H54 (cell line): ENCODE data around the gene ABHD17B.
"Not testable (repeated sequence)": the region's sequence is repeated elsewhere in the genome, so short reads cannot be mapped to it uniquely, and the experiment has no call there.

ENCODE experiments used
- DNase-seq: peaks from one replicate; pipeline ENCODE4 v3.0.0; 2011; ENCODE audit warnings: low spot score, mixed read lengths; ENCODE audit not compliant: insufficient read length
- FAIRE-seq: peaks from 3 replicates; lab custom pipeline; 2011; peaks lifted over from hg19 to GRCh38; lab: Jason Lieb, UNC
- POLR2A ChIP-seq: IDR thresholded peaks from 2 replicates; pipeline ENCODE4 v1.6.1; 2011; ENCODE audit warnings: low read depth, mild to moderate bottlenecking, low read length

The ABHD17B gene

DNA sequence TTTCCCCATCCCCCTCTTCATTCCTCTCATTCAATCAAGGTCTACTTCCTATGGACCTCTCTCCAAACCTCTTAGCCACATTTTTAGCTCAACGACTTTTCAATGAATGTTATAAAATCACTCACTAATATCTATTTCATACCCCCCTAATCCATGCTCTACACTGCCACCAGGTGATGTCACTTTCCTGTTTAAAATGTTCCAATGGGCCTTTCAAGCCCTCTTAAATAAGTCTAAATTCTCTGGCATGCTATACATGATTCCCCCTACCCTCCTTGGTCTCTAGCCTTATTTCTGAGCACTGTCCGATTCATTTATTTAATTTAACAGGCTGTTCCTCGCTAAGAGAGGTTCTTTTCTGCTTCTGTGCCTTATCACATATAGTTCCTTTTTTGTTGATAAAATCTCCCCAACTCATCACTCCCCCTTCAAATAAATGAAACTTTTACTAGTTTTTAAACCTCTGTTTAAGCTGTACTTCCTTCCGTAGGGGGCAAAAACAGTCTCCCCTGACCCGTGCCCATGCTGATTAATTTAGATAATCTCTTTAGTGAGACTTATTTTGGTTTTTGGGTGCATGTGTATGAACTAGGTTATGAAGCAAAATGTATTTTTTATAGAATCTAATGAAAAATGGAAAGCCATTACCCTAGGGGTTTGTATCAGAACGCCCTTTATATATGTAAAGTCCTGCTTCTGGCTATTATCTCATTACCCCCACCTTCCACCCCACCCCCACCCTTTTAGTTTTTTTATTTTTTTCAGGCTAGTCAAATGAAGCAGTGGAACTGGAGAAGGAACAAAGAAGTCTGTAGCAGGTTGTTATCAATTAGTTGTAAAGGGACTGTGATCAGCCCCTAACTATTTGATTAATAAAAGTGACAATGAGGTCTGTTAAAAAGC lies 9.0 kb downstream of the ABHD17B start:
- FAIRE-seq (peak; percentile 38), DNase-seq (no peak)
- TF ChIP-seq POLR2A: no peak

DNA sequence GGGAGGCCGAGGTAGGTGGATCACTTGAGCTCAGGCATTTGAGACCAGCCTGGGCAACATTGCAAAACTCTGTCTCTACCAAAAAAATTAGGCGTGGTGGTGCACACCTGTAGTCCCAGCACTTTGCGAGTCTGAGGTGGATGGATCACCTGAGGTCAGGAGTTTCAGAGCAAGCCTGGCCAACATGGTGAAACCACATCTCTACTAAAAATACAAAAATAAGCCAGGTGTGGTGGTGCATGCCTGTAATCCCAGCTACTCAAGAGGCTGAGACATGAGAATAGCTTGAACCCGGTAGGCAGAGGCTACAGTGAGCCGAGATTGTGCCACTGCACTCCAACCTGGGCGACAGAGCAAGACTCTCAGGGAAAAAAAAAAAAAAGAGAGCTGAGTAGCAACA lies 12.2 kb downstream of the ABHD17B start:
- not testable (repeated sequence) for FAIRE-seq, DNase-seq

DNA sequence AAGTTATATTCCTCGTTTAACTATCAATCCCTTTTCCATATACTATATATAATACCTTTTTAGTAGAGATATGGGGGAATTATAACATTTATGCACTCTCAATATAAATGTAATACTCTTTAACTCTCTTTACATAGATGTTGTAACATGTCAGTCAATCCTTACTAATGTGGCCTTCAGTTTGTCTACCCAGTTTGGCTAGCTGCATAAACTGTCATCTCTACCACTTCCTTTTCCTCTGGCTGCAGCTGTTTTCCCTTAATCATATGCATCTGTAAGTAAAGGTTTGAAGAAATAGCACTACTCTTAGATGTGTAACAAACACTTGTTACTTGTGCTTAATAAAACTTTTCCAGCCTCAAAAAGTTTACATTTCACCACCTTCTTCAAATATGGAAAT lies 13.4 kb downstream of the ABHD17B start:
- no peak for DNase-seq
- FAIRE-seq: no peak
- TF ChIP-seq POLR2A: no peak

DNA sequence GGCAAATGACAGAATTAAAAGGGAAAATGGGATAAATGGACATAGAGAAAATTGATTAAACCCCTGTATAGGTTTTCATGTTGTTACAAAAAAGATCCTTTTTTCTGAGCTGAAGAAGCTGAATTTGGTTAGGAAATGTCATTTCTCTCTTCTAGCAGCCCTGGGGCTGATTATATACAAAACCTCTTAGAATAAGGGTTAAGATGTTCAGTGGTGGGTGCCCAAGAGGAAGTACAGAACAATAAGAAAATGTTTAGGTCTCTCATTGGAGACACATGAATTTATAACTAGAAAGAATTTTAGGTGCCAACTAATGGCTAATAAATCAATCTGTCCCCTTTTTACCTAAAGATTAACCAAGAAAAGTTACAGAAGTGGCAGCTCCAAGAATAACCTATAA lies 14.2 kb downstream of the ABHD17B start:
- no peak for DNase-seq
- no peak for TF ChIP-seq POLR2A
- FAIRE-seq: no peak

DNA sequence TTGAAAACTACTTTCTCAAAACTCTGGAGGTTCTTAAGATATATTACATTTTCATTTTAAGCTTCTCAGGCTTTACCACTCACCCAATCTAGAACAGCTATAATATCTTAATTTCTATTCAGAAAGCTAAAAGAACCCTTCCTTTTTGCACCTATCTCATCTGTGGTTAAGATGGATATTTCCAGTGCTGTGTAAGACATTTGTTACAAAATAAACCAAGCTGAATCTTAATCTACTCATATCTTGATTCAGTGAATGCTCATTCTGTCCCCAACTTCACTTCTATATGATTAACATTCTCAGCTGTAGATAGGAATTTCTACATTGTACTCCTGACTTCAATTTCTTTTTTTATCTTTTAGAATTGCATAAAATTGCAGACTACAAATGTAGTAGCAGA lies 15.0 kb downstream of the ABHD17B start:
- no peak for TF ChIP-seq POLR2A
- DNase-seq (no peak), FAIRE-seq (peak; percentile 61)

DNA sequence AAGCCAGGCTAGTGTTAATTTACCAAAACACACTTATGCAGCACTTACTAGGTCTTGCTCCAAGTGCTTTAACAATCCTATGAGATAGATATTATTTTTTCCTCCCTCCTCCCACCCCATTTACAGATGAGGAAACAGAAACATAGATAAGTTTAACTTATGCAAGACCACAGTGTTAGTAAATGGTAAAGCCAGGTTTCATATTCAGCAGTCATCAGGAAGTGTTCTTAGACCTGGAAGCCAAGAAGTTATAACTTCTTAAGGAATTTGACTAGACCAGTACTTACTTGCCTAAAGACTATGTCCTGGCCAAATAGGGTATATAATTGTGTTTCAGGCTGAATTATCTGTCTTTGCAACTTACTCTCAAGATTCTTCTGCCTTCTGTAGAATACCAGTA lies 15.9 kb downstream of the ABHD17B start:
- no peak for DNase-seq
- TF ChIP-seq POLR2A: no peak
- peak; percentile 88 for FAIRE-seq

DNA sequence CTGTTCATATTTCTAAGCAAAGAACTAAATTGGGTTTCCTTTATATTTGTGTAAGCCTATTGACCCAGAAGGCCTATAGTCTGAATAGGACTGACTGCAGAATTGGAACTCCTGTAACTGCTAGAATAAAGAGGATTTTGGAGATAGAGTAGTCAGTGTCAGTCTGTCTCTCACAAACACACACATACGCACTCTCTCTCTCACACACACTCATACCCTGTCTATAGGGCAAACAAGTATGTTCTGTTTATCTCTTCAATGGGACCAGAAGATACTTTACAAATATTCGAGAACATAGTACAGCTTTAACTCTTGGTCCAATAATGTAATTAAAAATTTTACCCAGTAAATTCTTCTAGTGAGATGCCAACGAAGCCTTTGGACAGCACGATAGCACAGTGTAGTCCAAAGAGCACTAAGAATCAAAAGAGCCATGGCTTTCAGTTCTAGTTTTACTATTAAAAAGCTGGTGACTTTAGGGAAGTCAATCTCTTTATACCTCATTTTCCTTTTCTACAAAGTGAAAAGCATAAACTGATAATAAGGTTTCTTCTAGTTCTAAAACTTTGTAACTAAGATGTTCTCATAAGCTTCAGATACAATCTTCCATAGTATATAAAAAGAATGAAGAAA lies 19.3 kb downstream of the ABHD17B start:
- DNase-seq: no peak
- peak; percentile 74 for FAIRE-seq
- TF ChIP-seq POLR2A: no peak

DNA sequence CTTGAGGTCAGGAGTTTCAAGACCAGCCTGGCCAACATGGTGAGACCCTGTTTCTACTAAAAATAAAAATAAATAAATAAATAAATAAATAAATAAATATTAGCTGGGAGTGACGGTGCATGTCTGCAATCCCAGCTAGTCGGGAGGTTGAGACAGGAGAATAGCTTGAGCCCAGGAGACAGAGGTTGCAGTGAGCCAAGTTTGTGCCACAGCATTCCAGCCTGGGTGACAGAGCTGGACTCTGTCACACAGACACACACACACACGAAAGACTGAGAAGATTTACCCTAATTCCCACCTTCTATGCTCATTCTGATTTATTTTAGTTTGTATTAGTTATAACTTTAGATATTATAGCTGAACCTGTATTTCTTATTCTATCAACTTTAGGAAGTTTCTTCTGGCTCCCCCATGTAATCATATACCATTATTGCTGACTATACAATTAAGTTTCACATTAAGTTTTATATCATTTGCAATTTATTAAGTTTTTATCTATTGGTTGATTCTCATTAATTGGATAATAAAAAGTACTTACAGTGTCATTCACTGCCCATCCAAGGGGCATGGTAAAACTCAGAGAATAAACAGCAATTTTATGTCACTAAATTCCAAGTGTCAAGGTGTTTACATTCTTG lies 20.8 kb downstream of the ABHD17B start:
- FAIRE-seq (no peak), DNase-seq (no peak)
- no peak for TF ChIP-seq POLR2A

DNA sequence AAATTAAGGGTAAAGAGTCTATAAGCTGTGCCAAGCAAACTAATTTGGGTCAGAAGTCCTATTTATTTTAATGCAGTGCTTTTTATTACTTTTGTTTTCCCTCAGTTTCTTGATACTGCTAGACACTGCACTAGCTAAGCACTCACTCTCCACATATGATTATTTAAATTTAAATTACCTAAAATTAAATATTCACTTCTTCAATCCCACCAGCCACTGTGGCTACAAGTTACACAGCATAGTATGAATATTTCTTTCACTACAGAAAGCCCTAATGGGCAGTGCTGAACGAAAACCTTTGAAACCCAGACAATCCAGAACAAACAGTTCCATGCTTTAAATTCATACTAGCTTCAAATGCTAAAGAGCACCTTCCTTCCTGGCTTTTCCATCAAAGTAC lies 23.6 kb downstream of the ABHD17B start:
- no peak for DNase-seq
- TF ChIP-seq POLR2A: no peak
- FAIRE-seq: no peak

DNA sequence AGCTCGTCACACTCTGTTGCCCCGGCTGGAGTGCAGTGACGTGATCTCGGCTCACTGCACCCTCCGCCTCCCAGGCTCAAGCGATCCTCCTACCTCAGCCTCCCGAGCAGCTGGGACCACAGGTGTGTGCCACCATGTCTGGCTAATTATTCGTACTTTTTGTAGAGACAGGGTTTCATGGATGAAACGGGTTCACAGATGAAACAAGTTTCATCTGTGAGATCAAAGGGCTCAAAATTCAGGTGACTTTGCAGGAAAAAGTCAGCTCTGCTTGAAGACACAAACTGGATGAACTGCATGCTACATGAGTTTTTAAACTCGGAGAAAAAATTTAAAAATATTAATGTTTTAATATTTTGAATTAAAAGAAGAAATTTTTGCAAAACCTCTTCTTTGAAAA lies 24.5 kb downstream of the ABHD17B start:
- TF ChIP-seq POLR2A: no peak
- DNase-seq (no peak), FAIRE-seq (peak; percentile 23)

DNA sequence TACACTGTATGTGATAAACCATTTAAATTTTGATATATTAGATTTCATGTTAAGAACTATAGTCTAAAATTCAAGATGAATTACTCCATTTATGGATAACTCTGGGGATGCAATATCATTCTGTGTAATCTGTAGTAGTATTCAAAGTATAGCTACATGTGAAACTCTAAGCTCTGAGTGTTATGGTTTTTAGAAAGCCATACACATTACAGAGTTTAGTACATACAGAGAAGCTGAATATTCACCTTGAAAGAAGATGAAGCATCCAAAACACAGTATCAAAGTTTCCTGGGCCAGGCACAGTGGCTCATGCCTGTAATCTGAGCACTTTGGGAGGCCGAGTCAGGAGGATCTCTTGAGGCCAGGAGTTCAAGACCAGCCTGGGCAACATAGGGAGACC lies 25.0 kb downstream of the ABHD17B start:
- peak; percentile 90 for FAIRE-seq
- no peak for TF ChIP-seq POLR2A
- DNase-seq: no peak

DNA sequence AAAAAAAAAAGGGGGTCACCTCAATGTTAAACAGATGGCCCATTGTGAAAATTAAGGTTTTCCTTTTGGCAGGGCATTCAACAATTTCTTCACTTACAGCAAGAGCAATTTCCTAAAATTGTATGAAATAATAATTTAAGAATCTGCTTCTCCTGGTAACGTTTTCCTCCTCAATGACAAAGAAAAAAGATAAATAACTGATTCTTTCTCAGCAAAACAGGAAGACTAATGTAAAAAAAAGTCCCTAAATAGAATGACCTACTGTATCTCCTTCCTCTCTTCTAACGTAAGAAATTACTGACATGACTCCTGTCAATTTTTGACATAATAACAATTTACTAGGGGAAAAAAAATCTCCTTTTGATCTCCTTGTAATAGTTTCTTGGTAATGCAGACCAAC lies 25.5 kb downstream of the ABHD17B start:
- FAIRE-seq: no peak
- DNase-seq: no peak

DNA sequence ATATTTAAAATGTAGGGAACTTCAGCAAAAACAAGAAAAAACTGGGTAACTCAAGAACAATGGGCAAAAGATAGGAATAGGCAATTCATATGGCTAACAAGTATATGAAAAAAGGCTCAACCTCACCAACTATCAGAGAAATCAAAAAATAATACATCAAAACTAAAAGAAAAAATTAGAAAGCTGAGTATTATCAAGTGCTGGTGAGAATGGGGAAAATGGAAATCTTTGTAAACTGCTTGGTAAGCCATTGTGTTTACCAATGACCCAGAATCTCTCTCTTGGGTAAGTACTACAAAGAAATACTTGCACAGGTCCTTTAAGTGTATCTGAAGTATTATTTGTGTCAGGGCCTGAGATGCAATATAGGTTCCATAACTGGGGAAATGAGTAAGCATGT lies 27.0 kb downstream of the ABHD17B start:
- no peak for FAIRE-seq
- no peak for TF ChIP-seq POLR2A
- no peak for DNase-seq

More for the DNA sequence above, 25.5 kb downstream of the ABHD17B start:
- no peak for TF ChIP-seq POLR2A

DNA sequence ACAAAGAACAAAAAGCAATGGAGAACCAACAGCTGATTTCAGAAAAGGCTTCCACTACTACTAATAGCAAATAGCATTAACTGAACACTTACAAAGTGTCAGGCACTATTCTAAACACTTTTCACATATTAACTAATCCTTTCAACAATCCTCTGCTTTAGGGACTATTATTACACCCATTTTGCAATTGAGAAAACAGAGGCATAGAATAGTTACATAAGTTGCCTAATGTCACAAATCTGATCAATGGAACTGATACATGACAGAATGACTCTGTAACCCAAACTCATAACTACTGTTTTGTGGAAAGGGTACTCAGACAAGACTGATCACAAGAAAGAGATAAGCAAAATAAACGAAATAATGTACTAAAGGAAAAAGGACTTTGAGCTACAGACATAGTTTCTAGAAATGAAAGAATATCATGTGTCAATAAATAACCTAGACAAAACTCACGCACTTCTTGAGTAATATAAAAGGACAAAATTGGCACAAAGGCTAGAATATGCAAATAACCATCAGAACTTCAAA lies 31.3 kb downstream of the ABHD17B start:
- DNase-seq (no peak), FAIRE-seq (peak; percentile 87)
- no peak for TF ChIP-seq POLR2A
